HepG2 (cell line): ENCODE results near the gene NAXD. TPM values are rescaled to one million over a fixed set of nuclear protein-coding genes. Genes with fewer than 3 reads are reported as not detected.

ENCODE experiments used
- ARNT2 ChIP-seq: sonication (generic); formaldehyde crosslinking; IDR thresholded peaks from 2 replicates; pipeline ENCODE4 v1.8.0; 2022; ENCODE audit warnings: mild to moderate bottlenecking, low read depth, missing genetic modification reagents, moderate library complexity
- BRD4 ChIP-seq: sonication (generic); formaldehyde crosslinking; IDR thresholded peaks from 2 replicates; pipeline ENCODE4 v1.4.0; 2020; ENCODE audit warnings: missing genetic modification reagents
- CC2D1A ChIP-seq: sonication (generic); formaldehyde crosslinking; IDR thresholded peaks from 2 replicates; pipeline ENCODE4 v1.8.1; 2023; ENCODE audit warnings: mild to moderate bottlenecking, missing genetic modification reagents
- EHMT2 ChIP-seq: fragments of 200-600 bp; sonication (generic); IDR thresholded peaks from 2 replicates; pipeline ENCODE4 v1.7.0; 2017; ENCODE audit warnings: antibody characterized with exemption, low read depth, low read length, borderline replicate concordance
- ELF3 ChIP-seq: IDR thresholded peaks from 2 replicates; pipeline ENCODE4 v1.6.1; 2016; ENCODE audit warnings: missing genetic modification reagents, missing compliant biosample characterization
- FOXJ3 ChIP-seq: sonication (generic); formaldehyde crosslinking; IDR thresholded peaks from 2 replicates; pipeline ENCODE4 v1.4.0; 2020; ENCODE audit warnings: missing genetic modification reagents, mild to moderate bottlenecking, borderline replicate concordance
- HDAC2 ChIP-seq: sonication (generic); formaldehyde crosslinking; IDR thresholded peaks from 2 replicates; pipeline ENCODE4 v1.4.0; 2020; ENCODE audit warnings: missing genetic modification reagents
- HOXA7 ChIP-seq: sonication (generic); formaldehyde crosslinking; IDR thresholded peaks from 2 replicates; pipeline ENCODE4 v1.8.1; 2022; ENCODE audit warnings: mild to moderate bottlenecking, missing genetic modification reagents, moderate library complexity
- KLF11 ChIP-seq: IDR thresholded peaks from 2 replicates; pipeline ENCODE4 v1.6.1; 2016; ENCODE audit warnings: missing compliant biosample characterization
- MATR3 ChIP-seq: sonication (generic); formaldehyde crosslinking; IDR thresholded peaks from 2 replicates; pipeline ENCODE4 v1.4.0; 2020; ENCODE audit warnings: missing genetic modification reagents
- NBN ChIP-seq: fragments of 450-650 bp; conservative IDR thresholded peaks from 2 replicates; pipeline ENCODE4 v1.6.1; 2017
- SETDB1 ChIP-seq: sonication (generic); formaldehyde crosslinking; IDR thresholded peaks from 2 replicates; pipeline ENCODE4 v1.5.1; 2020; ENCODE audit warnings: missing genetic modification reagents, mild to moderate bottlenecking, borderline replicate concordance
- SRSF9 ChIP-seq: fragments of 200-400 bp; formaldehyde crosslinking; IDR thresholded peaks from 2 replicates; pipeline ENCODE4 v1.6.1; 2018; ENCODE audit warnings: borderline replicate concordance, mild to moderate bottlenecking, low read depth, low read length; ENCODE audit not compliant: insufficient read depth, poor library complexity, severe bottlenecking
- ZNF101 ChIP-seq: sonication (generic); formaldehyde crosslinking; IDR thresholded peaks from 2 replicates; pipeline ENCODE4 v1.4.0; 2020; ENCODE audit warnings: mild to moderate bottlenecking, low read depth, missing genetic modification reagents, borderline replicate concordance
- ZNF143 ChIP-seq: sonication (generic); formaldehyde crosslinking; IDR thresholded peaks from 2 replicates; pipeline ENCODE4 v1.4.0; 2020; ENCODE audit warnings: missing genetic modification reagents
- ZNF296 ChIP-seq: sonication (generic); formaldehyde crosslinking; conservative IDR thresholded peaks from 2 replicates; pipeline ENCODE4 v1.5.0; 2020; ENCODE audit warnings: mild to moderate bottlenecking, missing genetic modification reagents
- ZNF530 ChIP-seq: sonication (generic); formaldehyde crosslinking; IDR thresholded peaks from 2 replicates; pipeline ENCODE4 v1.5.0; 2020; ENCODE audit warnings: low read depth, mild to moderate bottlenecking, missing genetic modification reagents
- ZNF556 ChIP-seq: sonication (generic); formaldehyde crosslinking; IDR thresholded peaks from 2 replicates; pipeline ENCODE4 v1.4.0; 2020; ENCODE audit warnings: mild to moderate bottlenecking, missing genetic modification reagents, borderline replicate concordance
- ZNF607 ChIP-seq: sonication (generic); formaldehyde crosslinking; IDR thresholded peaks from 2 replicates; pipeline ENCODE4 v1.5.1; 2020; ENCODE audit warnings: missing genetic modification reagents, mild to moderate bottlenecking, borderline replicate concordance
- ZNF646 ChIP-seq: sonication (generic); formaldehyde crosslinking; IDR thresholded peaks from 2 replicates; pipeline ENCODE4 v1.9.0; 2021; ENCODE audit warnings: mild to moderate bottlenecking, missing genetic modification reagents
- ZNF709 ChIP-seq: sonication (generic); formaldehyde crosslinking; IDR thresholded peaks from 2 replicates; pipeline ENCODE4 v1.5.0; 2020; ENCODE audit warnings: mild to moderate bottlenecking, missing genetic modification reagents
- ZNF720 ChIP-seq: sonication (generic); formaldehyde crosslinking; IDR thresholded peaks from 2 replicates; pipeline ENCODE4 v1.4.0; 2020; ENCODE audit warnings: missing genetic modification reagents
- polyA plus RNA-seq, 8 experiments: library from polyadenylated mRNA; depleted of rRNA in 3 of 8; stranded (reverse) in 7 of 8; unstranded in 1 of 8; fragments of >200 nt; fragmentation: Illumina TruSeq in 4 of 8; extraction: Trizol in 4 of 8; gene quantifications; 2 replicates each; pipeline versions ENCODE4 v1.2.1 to v1.2.3, GENCODE V29; 2011 to 2016; ENCODE audit warnings: low read depth in 4 of 8, missing spikeins in 1 of 8, mixed read lengths in 1 of 8; ENCODE audit not compliant: insufficient read depth in 1 of 8
- total RNA-seq, 5 experiments: library from RNA; depleted of rRNA; stranded (reverse); fragments of >200 nt; fragmentation: Illumina TruSeq; extraction: Trizol; gene quantifications; 2 replicates each; pipeline ENCODE4 v1.2.3, GENCODE V29; 2016; ENCODE audit warnings: low read depth in 1 of 5
- TF ChIP-seq, protein P1 (sequence below): sonication (generic); formaldehyde crosslinking; IDR thresholded peaks from 2 replicates; pipeline ENCODE4 v1.4.0; 2020; ENCODE audit warnings: missing genetic modification reagents

Gene NAXD
- total and polyA plus RNA-seq, 2 of the 13 experiments (the other 11 are each of a cell fraction or from before 2014, with no cell fraction given), result 19.0 to 23.2 TPM

DNA sequence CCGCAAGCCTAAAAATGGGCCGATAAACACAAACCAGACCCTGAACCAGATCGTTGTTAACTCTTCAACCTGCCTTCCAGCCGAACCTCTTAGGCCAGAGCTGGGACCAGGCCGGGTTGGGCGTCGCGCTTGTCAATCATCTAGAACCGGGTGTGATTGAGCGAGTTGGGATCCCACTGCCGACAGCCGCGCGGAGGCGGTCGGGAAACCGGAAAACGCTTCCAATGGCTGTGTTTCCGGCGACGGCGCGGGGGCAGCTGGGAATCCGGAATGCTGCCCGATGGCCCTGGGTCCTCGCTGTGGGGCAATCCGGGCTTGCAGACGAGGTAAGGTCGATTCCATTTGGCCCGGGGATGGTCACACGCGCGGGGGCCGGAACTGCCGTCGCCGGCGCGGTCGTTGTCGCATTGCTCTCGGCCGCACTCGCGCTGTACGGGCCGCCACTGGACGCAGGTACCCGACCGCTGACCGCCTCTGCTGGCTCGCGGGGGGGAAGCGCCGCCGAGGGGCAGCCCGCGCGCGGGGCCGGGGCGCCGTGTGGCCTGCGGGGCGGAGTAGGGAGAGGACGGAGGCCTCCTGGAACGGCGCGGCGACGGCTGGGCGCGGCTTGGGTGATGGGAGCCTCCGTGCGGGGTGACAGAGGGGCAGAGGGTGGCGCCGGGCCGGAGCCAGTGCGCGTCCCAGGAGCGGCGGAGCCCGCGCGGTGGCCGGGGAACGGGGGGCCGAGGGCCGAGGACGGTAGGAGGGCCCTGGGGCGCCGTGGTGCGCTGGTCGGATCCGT is at the start of gene NAXD (continued):
- TF ChIP-seq ZNF646 (CRISPR knock-in tag) (no peak), FOXJ3 (CRISPR knock-in tag) (no peak), MATR3 (CRISPR knock-in tag) (no peak), ZNF101 (CRISPR knock-in tag) (no peak), ELF3 (CRISPR knock-in tag) (no peak), CC2D1A (CRISPR knock-in tag) (no peak), ZNF296 (CRISPR knock-in tag) (no peak), EHMT2 (no peak), ARNT2 (CRISPR knock-in tag) (peak; percentile 56; the same call in 1 of the 2 replicates), ZNF720 (no peak), ZNF709 (CRISPR knock-in tag) (peak; percentile 84), ZNF143 (CRISPR knock-in tag) (peak; percentile 95), BRD4 (CRISPR knock-in tag) (no peak; the same call in 1 of the 2 replicates), ZNF607 (CRISPR knock-in tag) (no peak; the same call in 1 of the 2 replicates), KLF11 (CRISPR knock-in tag) (no peak), HDAC2 (CRISPR knock-in tag) (peak; percentile 50; the same call in 1 of the 2 replicates), SETDB1 (no peak), NBN (no peak), SRSF9 (no peak), HOXA7 (CRISPR knock-in tag) (no peak), ZNF556 (peak; percentile 65; the same call in 1 of the 2 replicates), ZNF530 (CRISPR knock-in tag) (no peak)
- TF ChIP-seq, protein P1, sequence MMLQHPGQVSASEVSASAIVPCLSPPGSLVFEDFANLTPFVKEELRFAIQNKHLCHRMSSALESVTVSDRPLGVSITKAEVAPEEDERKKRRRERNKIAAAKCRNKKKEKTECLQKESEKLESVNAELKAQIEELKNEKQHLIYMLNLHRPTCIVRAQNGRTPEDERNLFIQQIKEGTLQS (CRISPR knock-in tag), result no peak
